ENCODE measurements around the gene CIZ1.

DNA sequence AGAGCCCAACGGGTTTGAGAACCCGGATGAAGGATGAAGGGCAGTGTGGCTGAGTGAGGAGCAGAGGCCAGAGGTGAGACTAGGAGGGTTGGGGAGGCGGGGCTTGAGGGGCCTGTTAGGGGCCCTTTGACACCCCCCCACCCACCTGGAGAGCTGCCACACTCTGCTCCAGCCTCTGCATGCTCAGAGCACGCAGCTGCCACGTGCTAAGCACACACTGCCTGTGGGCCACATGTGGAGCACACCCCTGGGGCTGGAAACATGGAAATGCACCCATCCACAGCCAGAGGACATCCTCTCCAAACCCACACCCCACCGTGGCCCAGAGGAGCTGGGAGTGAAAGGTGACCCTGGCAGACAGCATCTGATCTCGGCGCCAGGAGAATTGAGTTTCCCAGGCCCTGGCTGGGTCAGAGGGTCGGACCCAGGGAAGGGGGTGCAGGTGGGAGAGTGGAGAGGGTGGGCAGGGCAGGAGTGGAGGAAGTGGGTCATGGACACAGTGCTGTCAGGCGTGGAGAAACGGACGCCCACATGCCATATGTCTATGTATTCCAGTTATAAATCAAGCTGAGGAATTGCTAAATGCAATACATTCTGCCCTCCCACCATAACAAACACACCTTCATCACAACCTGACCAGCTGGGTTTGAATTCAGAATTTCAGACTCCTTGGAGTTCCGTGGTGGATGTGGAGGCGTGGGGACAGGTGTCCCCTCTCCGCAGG lies 17.7 kb upstream of the CIZ1 start:
- TF ChIP-seq TAF1 (IDR thresholded peaks at IDR 0.05; ENCODE audit: borderline replicate concordance, insufficient read depth, low read length) = no peak
- TF ChIP-seq POLR2AphosphoS5 (IDR thresholded peaks at IDR 0.05; ENCODE audit: low read depth, low read length) = no peak
- TF ChIP-seq, protein P1, sequence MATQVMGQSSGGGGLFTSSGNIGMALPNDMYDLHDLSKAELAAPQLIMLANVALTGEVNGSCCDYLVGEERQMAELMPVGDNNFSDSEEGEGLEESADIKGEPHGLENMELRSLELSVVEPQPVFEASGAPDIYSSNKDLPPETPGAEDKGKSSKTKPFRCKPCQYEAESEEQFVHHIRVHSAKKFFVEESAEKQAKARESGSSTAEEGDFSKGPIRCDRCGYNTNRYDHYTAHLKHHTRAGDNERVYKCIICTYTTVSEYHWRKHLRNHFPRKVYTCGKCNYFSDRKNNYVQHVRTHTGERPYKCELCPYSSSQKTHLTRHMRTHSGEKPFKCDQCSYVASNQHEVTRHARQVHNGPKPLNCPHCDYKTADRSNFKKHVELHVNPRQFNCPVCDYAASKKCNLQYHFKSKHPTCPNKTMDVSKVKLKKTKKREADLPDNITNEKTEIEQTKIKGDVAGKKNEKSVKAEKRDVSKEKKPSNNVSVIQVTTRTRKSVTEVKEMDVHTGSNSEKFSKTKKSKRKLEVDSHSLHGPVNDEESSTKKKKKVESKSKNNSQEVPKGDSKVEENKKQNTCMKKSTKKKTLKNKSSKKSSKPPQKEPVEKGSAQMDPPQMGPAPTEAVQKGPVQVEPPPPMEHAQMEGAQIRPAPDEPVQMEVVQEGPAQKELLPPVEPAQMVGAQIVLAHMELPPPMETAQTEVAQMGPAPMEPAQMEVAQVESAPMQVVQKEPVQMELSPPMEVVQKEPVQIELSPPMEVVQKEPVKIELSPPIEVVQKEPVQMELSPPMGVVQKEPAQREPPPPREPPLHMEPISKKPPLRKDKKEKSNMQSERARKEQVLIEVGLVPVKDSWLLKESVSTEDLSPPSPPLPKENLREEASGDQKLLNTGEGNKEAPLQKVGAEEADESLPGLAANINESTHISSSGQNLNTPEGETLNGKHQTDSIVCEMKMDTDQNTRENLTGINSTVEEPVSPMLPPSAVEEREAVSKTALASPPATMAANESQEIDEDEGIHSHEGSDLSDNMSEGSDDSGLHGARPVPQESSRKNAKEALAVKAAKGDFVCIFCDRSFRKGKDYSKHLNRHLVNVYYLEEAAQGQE (IDR thresholded peaks at IDR 0.05; ENCODE audit: insufficient read depth in 1 of 2, low read depth in 2 of 2, low read length in 2 of 2) = no peak
- no peak for TF ChIP-seq SIN3A (IDR thresholded peaks at IDR 0.05; ENCODE audit: borderline replicate concordance, insufficient read depth, low read length)

All from PFSK-1 (cell line).